ENCODE measurements around the gene TINCR. TPM values are rescaled to one million over a fixed set of nuclear protein-coding genes. Genes with fewer than 3 reads are reported as not detected.

The TINCR gene
- polyA plus RNA-seq (2012; ENCODE audit: insufficient read length, low read depth) = 1.1 TPM

DNA sequence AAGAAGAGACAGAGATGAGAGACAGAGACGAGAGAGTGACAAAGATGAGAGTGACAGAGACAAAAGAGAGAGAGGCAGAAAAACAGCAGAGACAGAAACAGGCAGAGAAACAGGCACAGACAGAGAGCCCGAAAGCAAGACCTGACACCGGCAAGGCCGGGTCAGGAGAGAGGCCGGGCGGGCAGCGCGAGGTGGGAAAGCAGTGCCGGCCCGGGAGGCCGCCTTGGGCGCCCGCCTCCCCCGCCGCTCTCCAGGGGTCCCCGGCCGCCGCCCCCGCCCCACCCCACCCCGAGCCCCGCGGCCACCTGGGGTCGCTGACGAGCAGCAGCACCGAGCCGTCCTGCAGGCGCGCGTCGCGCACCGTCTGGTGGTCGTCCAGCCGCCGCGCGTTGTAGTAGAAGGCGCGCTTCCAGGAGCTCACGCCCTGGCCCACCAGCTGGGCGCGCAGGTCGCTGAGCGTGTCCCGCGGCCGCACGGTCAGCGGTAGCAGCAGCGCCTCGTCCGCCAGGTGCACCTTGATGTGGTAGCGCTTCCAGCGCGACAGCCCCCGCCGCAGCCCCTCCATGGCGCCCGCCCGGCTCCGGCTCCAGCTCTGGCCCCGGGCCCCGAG is at the start of gene TINCR:
TSS of gene TINCR (minus strand) at position 594 of the 610 bp plus-strand sequence.
- TF ChIP-seq SIN3A (IDR thresholded peaks at IDR 0.05; ENCODE audit: borderline replicate concordance, insufficient read depth, low read length) (no peak), FOXP2 (optimal IDR thresholded peaks at IDR 0.05; ENCODE audit: borderline replicate concordance, extremely low read depth, extremely low read length, insufficient read depth) (no peak), REST (IDR thresholded peaks at IDR 0.05; ENCODE audit: insufficient read depth in 1 of 2, low read depth in 2 of 2, low read length in 2 of 2) (no peak), TAF1 (IDR thresholded peaks at IDR 0.05; ENCODE audit: borderline replicate concordance, insufficient read depth, low read length) (no peak), POLR2AphosphoS5 (IDR thresholded peaks at IDR 0.05; ENCODE audit: low read depth, low read length) (no peak)

DNA sequence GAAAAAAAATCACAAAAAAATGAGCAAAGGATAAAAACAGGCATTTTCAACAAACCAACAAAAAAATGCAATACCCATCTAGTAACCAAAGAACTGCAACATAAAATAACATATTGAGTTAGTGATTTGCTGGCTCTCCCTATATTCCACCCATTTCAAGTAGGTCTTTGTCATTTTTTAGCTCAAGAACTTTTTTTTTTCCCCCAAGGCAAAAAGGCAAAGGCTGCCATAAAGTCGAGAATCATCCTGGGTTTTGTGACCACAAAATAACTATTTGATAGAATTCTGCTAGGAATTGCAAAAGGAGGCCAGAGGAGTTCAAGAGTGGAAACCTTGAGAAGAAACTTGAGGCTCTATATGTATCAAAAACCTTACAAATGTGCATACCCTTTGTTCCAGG is 49.3 kb upstream of the TINCR start:
- no peak for TF ChIP-seq POLR2AphosphoS5 (IDR thresholded peaks at IDR 0.05; ENCODE audit: low read depth, low read length)
- no peak for TF ChIP-seq TAF1 (IDR thresholded peaks at IDR 0.05; ENCODE audit: borderline replicate concordance, insufficient read depth, low read length)
- TF ChIP-seq FOXP2 (optimal IDR thresholded peaks at IDR 0.05; ENCODE audit: borderline replicate concordance, extremely low read depth, extremely low read length, insufficient read depth) = no peak
- no peak for TF ChIP-seq SIN3A (IDR thresholded peaks at IDR 0.05; ENCODE audit: borderline replicate concordance, insufficient read depth, low read length)
- no peak for TF ChIP-seq REST (IDR thresholded peaks at IDR 0.05; ENCODE audit: insufficient read depth in 1 of 2, low read depth in 2 of 2, low read length in 2 of 2)

GRCh38 chr19:5615756-5616327 is 48.1 kb upstream of the TINCR start:
- TF ChIP-seq TAF1 (IDR thresholded peaks at IDR 0.05; ENCODE audit: borderline replicate concordance, insufficient read depth, low read length) (no peak), FOXP2 (optimal IDR thresholded peaks at IDR 0.05; ENCODE audit: borderline replicate concordance, extremely low read depth, extremely low read length, insufficient read depth) (no peak), SIN3A (IDR thresholded peaks at IDR 0.05; ENCODE audit: borderline replicate concordance, insufficient read depth, low read length) (no peak)

- TF ChIP-seq POLR2AphosphoS5 (IDR thresholded peaks at IDR 0.05; ENCODE audit: low read depth, low read length) (no peak), REST (IDR thresholded peaks at IDR 0.05; ENCODE audit: insufficient read depth in 1 of 2, low read depth in 2 of 2, low read length in 2 of 2) (no peak), FOXP2 (optimal IDR thresholded peaks at IDR 0.05; ENCODE audit: borderline replicate concordance, extremely low read depth, extremely low read length, insufficient read depth) (no peak)
These were observed 45.4 kb upstream of the TINCR start for GRCh38 chr19:5612891-5613865.

GRCh38 chr19:5609881-5610448 is 42.2 kb upstream of the TINCR start:
- TF ChIP-seq SIN3A (IDR thresholded peaks at IDR 0.05; ENCODE audit: borderline replicate concordance, insufficient read depth, low read length) (no peak), TAF1 (IDR thresholded peaks at IDR 0.05; ENCODE audit: borderline replicate concordance, insufficient read depth, low read length) (no peak), POLR2AphosphoS5 (IDR thresholded peaks at IDR 0.05; ENCODE audit: low read depth, low read length) (no peak), FOXP2 (optimal IDR thresholded peaks at IDR 0.05; ENCODE audit: borderline replicate concordance, extremely low read depth, extremely low read length, insufficient read depth) (no peak), REST (IDR thresholded peaks at IDR 0.05; ENCODE audit: insufficient read depth in 1 of 2, low read depth in 2 of 2, low read length in 2 of 2) (no peak)
